Measurements from ENCODE around the gene TNP1. TPM values are rescaled to one million over a fixed set of nuclear protein-coding genes. Genes with fewer than 3 reads are reported as not detected.

TNP1 gene
- total and polyA plus RNA-seq, 7 experiments from 2014 or later, result not detected

DNA sequence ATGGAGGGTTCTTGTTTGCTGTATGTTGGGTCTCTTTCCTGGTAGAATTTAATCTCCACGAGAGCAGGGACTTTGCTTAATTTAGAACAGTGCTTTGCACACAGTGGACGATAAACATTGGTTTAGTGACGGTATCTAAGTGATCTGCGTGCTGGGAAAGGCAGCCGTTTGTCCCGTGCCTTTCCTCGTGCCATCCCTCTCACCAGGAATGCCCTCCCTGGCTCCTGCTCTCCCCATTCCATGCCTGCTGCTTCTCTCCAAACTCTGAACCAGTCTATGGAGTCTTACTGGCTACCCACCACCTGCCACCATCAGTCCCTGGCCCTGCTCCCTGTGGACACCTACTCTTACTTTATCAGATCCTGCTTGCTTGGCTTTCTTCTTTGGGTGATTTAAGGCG, 27.3 kb upstream of the TNP1 start:
- no peak overlapping the region for H3K27ac Mint-ChIP-seq
- no peak overlapping the region for H3K4me3 Mint-ChIP-seq
- peaks cover 0 to 5% (median 0%) of the 10 kb centered on the region in 11 donors for H3K9me3 Mint-ChIP-seq
- Histone ChIP-seq H3K4me1 (ENCODE audit: control insufficient read depth in 2 of 2, insufficient read depth in 2 of 2, low read length in 2 of 2) (no peaks in the 10 kb centered on the region), H3K36me3 (ENCODE audit: control insufficient read depth in 2 of 3, insufficient read depth in 3 of 3, low read length in 3 of 3) (no peaks in the 10 kb centered on the region), H3K9me3 (ENCODE audit: control insufficient read depth in 2 of 3, low read length in 3 of 3) (no peaks in the 10 kb centered on the region), H3K27me3 (ENCODE audit: control insufficient read depth in 2 of 2, insufficient read depth in 2 of 2, low read length in 2 of 2) (no peaks in the 10 kb centered on the region), H3K27ac (ENCODE audit: low read depth, low read length) (no peak overlapping the region), H3K4me3 (ENCODE audit: low read length) (no peak overlapping the region)
- ATAC-seq (no peak), DNase-seq (no peak)
- peaks cover 0 to 18% (median 5%) of the 10 kb centered on the region in 5 donors for H3K27me3 Mint-ChIP-seq
- no peaks in the 10 kb centered on the region for H3K36me3 Mint-ChIP-seq
- ChIA-PET CTCF (no interaction called here), POLR2A (no interaction called here)
- H3K4me1 Mint-ChIP-seq, result peaks cover 0 to 5% (median 0%) of the 10 kb centered on the region in 7 donors
- intact Hi-C loops (cut with micrococcal nuclease), result no loop called here

DNA sequence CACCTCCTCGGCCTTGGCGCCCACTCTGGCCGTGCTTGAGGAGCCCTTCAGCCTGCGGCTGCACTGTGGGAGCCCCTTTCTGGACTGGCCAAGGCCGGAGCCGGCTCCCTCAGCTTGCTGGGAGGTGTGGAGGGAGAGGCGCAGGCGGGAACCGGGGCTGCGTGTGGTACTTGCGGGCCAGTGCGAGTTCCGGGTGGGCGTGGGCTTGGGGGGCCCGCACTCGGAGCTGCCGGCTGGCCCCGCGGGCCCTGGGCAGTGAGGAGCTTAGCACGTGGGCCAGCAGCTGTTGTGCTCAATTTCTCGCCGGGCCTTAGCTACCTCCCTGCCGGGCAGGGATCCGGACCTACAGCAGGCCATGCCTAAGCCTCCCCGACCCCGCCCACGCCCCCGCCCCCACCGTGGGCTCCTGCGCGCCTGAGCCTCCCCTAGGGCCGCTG, 25.3 kb upstream of the TNP1 start:
- intact Hi-C loops (cut with micrococcal nuclease), result no loop called here
- H3K27me3 Mint-ChIP-seq, result peaks cover 0 to 6% (median 0%) of the 10 kb centered on the region in 5 donors

DNA sequence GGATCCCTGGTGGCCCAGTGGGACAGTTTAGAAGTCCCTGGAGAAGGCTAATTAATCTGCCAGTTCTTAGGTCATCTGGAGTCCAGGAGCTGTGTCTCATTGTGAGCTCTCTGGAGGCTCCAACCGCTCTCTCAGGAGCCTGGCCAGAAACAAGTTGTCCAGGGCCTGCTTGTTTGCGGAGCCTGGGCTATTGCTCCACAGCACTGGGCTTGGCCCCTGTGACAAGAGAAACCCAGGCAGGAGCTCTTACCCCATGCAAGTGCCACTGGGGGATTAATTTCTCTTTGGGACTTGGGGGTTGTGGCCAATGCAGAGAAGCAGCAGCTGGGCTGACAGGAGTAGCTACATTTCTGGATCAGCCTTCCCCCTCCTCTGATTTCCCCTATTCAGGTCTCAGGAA, 24.5 kb upstream of the TNP1 start:
- H3K36me3 ChIP-seq (ENCODE audit: control insufficient read depth in 2 of 3, insufficient read depth in 3 of 3, low read length in 3 of 3), result no peaks in the 10 kb centered on the region
- DNase-seq (no peak), ATAC-seq (no peak)
- peaks cover 0 to 4% (median 0%) of the 10 kb centered on the region in 5 donors for H3K27me3 Mint-ChIP-seq
- no peaks in the 10 kb centered on the region for H3K9me3 ChIP-seq (ENCODE audit: control insufficient read depth in 2 of 3, low read length in 3 of 3)
- H3K9me3 Mint-ChIP-seq, result peaks cover 0 to 5% (median 0%) of the 10 kb centered on the region in 11 donors
- H3K27ac ChIP-seq (ENCODE audit: low read depth, low read length), result no peak overlapping the region
- peaks cover 6 to 30% (median 10%) of the 10 kb centered on the region in 7 donors for H3K4me1 Mint-ChIP-seq
- H3K4me1 ChIP-seq (ENCODE audit: control insufficient read depth in 2 of 2, insufficient read depth in 2 of 2, low read length in 2 of 2), result peaks cover 0 to 7% of the 10 kb centered on the region in 2 donors
- intact Hi-C loops (cut with micrococcal nuclease), result no loop called here
- H3K27me3 ChIP-seq (ENCODE audit: control insufficient read depth in 2 of 2, insufficient read depth in 2 of 2, low read length in 2 of 2), result no peaks in the 10 kb centered on the region
- peaks cover 0 to 9% (median 0%) of the 10 kb centered on the region in 5 donors for H3K36me3 Mint-ChIP-seq
- no peak overlapping the region for H3K4me3 Mint-ChIP-seq
- no peak overlapping the region for H3K27ac Mint-ChIP-seq
- ChIA-PET CTCF (no interaction called here), POLR2A (no interaction called here)
- no peak overlapping the region for H3K4me3 ChIP-seq (ENCODE audit: low read length)

More for the DNA sequence above, 25.3 kb upstream of the TNP1 start:
- H3K36me3 Mint-ChIP-seq, result peaks cover 0 to 6% (median 0%) of the 10 kb centered on the region in 5 donors
- Histone ChIP-seq H3K27ac (ENCODE audit: low read depth, low read length) (no peak overlapping the region), H3K4me1 (ENCODE audit: control insufficient read depth in 2 of 2, insufficient read depth in 2 of 2, low read length in 2 of 2) (no peaks in the 10 kb centered on the region), H3K36me3 (ENCODE audit: control insufficient read depth in 2 of 3, insufficient read depth in 3 of 3, low read length in 3 of 3) (no peaks in the 10 kb centered on the region), H3K27me3 (ENCODE audit: control insufficient read depth in 2 of 2, insufficient read depth in 2 of 2, low read length in 2 of 2) (no peaks in the 10 kb centered on the region), H3K9me3 (ENCODE audit: control insufficient read depth in 2 of 3, low read length in 3 of 3) (no peaks in the 10 kb centered on the region), H3K4me3 (ENCODE audit: low read length) (no peak overlapping the region)
- CTCF ChIA-PET, result no interaction called here
- no peak overlapping the region for H3K4me3 Mint-ChIP-seq
- ATAC-seq, result no peak
- no peak for DNase-seq
- H3K9me3 Mint-ChIP-seq, result peaks cover 0 to 3% (median 0%) of the 10 kb centered on the region in 11 donors
- peaks cover under 1 to 22% (median 3%) of the 10 kb centered on the region in 7 donors for H3K4me1 Mint-ChIP-seq
- POLR2A ChIA-PET, result no interaction called here
- no peak overlapping the region for H3K27ac Mint-ChIP-seq

DNA sequence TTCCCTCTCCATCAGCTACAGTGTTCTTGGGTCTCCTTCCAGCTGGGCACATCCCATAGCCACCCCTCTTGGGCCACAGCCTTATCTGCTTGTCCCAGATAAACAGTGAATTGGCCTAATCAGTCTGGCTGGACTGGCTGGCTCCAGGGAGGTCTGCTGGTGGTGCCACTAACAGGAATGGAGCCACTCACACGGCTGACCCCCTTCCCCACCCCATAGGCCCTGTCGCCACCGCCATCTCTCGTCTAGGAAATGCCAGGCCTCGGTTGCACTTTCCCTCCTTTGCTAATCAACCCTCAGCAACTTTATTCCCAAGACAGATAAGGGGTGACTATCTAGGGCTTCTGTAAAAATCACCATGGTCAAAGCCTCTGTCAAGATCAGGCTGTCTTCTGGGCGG, 23.0 kb upstream of the TNP1 start:
- Mint-ChIP-seq H3K4me3 (no peak overlapping the region), H3K9me3 (peaks cover 0 to 6% (median 0%) of the 10 kb centered on the region in 11 donors), H3K36me3 (peaks cover 0 to 15% (median 0%) of the 10 kb centered on the region in 5 donors), H3K27ac (peak overlapping the region in 1 of 9 donors; percentile 50), H3K27me3 (peaks cover 0 to 4% (median 0%) of the 10 kb centered on the region in 5 donors), H3K4me1 (peaks cover 6 to 41% (median 14%) of the 10 kb centered on the region in 7 donors)
- POLR2A ChIA-PET, result no interaction called here
- CTCF ChIA-PET, result no interaction called here
- no peaks in the 10 kb centered on the region for H3K27me3 ChIP-seq (ENCODE audit: control insufficient read depth in 2 of 2, insufficient read depth in 2 of 2, low read length in 2 of 2)
- H3K9me3 ChIP-seq (ENCODE audit: control insufficient read depth in 2 of 3, low read length in 3 of 3), result no peaks in the 10 kb centered on the region
- H3K27ac ChIP-seq (ENCODE audit: low read depth, low read length), result no peak overlapping the region
- peaks cover 0 to 10% of the 10 kb centered on the region in 2 donors for H3K4me1 ChIP-seq (ENCODE audit: control insufficient read depth in 2 of 2, insufficient read depth in 2 of 2, low read length in 2 of 2)
- H3K36me3 ChIP-seq (ENCODE audit: control insufficient read depth in 2 of 3, insufficient read depth in 3 of 3, low read length in 3 of 3), result no peaks in the 10 kb centered on the region
- ATAC-seq, result no peak
- DNase-seq, result no peak
- intact Hi-C loops (cut with micrococcal nuclease), result no loop called here
- H3K4me3 ChIP-seq (ENCODE audit: low read length), result no peak overlapping the region

DNA sequence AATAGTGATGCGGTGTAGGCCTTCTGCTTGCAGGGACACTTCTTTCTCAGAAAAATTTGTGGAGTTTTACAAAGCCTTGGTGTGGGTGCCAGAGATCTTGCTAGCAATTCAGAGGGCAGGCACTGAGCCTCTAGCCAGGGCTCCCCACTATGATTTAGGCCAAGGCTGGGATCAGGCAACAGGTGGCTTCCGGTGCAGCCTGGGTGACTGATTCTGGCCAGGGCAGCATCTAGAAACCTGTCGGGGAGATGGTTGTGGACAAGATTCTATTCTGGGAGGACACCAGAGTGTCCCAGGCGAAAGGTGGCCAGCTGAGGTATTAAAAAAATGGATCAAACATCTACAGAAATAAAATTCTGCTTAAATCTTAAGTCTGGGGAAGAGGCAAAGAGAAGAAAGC, 21.5 kb upstream of the TNP1 start:
- H3K36me3 ChIP-seq (ENCODE audit: control insufficient read depth in 2 of 3, insufficient read depth in 3 of 3, low read length in 3 of 3), result no peaks in the 10 kb centered on the region
- H3K27ac ChIP-seq (ENCODE audit: low read depth, low read length), result no peak overlapping the region
- H3K27ac Mint-ChIP-seq, result peak overlapping the region in 2 of 9 donors; percentile 51 to 85
- peaks cover 0 to 10% of the 10 kb centered on the region in 2 donors for H3K4me1 ChIP-seq (ENCODE audit: control insufficient read depth in 2 of 2, insufficient read depth in 2 of 2, low read length in 2 of 2)
- ATAC-seq (no peak), DNase-seq (no peak)
- no peaks in the 10 kb centered on the region for H3K9me3 ChIP-seq (ENCODE audit: control insufficient read depth in 2 of 3, low read length in 3 of 3)
- peak overlapping the region in 1 of 10 donors; percentile 3 for H3K4me3 Mint-ChIP-seq
- H3K36me3 Mint-ChIP-seq, result peaks cover 0 to 17% (median 0%) of the 10 kb centered on the region in 5 donors
- peaks cover 6 to 47% (median 14%) of the 10 kb centered on the region in 7 donors for H3K4me1 Mint-ChIP-seq
- intact Hi-C loops (cut with micrococcal nuclease), result no loop called here
- no peak overlapping the region for H3K4me3 ChIP-seq (ENCODE audit: low read length)
- peaks cover 0 to 4% (median 0%) of the 10 kb centered on the region in 5 donors for H3K27me3 Mint-ChIP-seq
- H3K9me3 Mint-ChIP-seq, result peaks cover 0 to 6% (median 0%) of the 10 kb centered on the region in 11 donors
- CTCF ChIA-PET, result no interaction called here
- H3K27me3 ChIP-seq (ENCODE audit: control insufficient read depth in 2 of 2, insufficient read depth in 2 of 2, low read length in 2 of 2), result no peaks in the 10 kb centered on the region
- POLR2A ChIA-PET, result no interaction called here

DNA sequence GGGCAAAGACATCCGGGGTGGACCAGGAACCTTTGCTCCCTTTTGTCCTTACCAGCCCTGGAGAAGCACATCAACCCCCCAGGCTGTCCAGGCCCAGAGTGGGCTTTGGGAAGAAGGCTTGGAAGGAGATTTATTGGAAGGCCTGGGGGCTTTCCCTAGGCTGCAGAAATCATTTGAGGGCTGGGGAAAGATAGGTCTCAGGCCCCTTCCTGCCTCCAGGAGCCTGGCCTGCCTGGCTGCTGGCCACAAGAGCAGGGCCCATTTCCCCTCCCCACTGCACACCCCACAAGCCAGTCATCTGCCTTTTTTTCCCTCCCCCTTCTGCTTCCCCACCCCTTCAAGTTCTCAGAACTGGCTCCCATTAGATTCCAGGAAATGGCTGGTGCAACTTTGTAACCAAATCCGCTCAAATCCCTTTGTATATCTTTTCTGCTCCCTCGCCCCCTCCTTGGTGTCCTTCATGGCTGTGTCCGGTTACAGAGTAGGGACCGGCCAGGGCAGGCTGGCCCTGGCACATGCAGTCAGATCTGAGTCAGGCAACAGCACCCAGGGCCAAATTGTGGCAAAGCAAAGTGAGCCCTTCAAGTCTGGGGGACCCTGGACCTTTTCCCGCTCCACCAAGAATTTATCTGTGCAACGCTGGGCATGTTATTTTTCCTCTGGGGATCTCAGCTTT, 20.8 kb upstream of the TNP1 start:
- Histone ChIP-seq H3K9me3 (ENCODE audit: control insufficient read depth in 2 of 3, low read length in 3 of 3) (no peaks in the 10 kb centered on the region), H3K4me3 (ENCODE audit: low read length) (no peak overlapping the region), H3K27ac (ENCODE audit: low read depth, low read length) (no peak overlapping the region), H3K27me3 (ENCODE audit: control insufficient read depth in 2 of 2, insufficient read depth in 2 of 2, low read length in 2 of 2) (no peaks in the 10 kb centered on the region), H3K4me1 (ENCODE audit: control insufficient read depth in 2 of 2, insufficient read depth in 2 of 2, low read length in 2 of 2) (peaks cover 0 to 10% of the 10 kb centered on the region in 2 donors), H3K36me3 (ENCODE audit: control insufficient read depth in 2 of 3, insufficient read depth in 3 of 3, low read length in 3 of 3) (no peaks in the 10 kb centered on the region)
- Mint-ChIP-seq H3K4me3 (peak overlapping the region in 3 of 10 donors; percentile 31 to 77 (median 65)), H3K27me3 (peaks cover 0 to 4% (median 0%) of the 10 kb centered on the region in 5 donors), H3K4me1 (peaks cover 6 to 47% (median 14%) of the 10 kb centered on the region in 7 donors), H3K9me3 (peaks cover 0 to 5% (median 0%) of the 10 kb centered on the region in 11 donors), H3K27ac (peak overlapping the region in 1 of 9 donors; percentile 85), H3K36me3 (peaks cover 0 to 17% (median 0%) of the 10 kb centered on the region in 5 donors)
- DNase-seq, result peak in 1 of 9 donors; percentile 24
- ChIA-PET CTCF (no interaction called here), POLR2A (no interaction called here)
- intact Hi-C loops (cut with micrococcal nuclease), result no loop called here
- no peak for ATAC-seq

Measured in naive thymus-derived CD4-positive, alpha-beta T cell (primary cell).